NOMO-1 treated with DMSO at 0.1 percent for 48 hours (cell line): ENCODE results near the gene API5.
A peak's percentile ranks its signal among the peaks of the same experiment; 100 is the strongest.

ENCODE experiments used
- DNase-seq: peaks from one replicate; lab custom pipeline; 2025; ENCODE audit not compliant: unreplicated experiment; lab: John Stamatoyannopoulos, UW

API5 gene

GRCh38 chr11:43359422-43359818, 47.6 kb downstream of the API5 start:
- DNase-seq, result no peak

DNA sequence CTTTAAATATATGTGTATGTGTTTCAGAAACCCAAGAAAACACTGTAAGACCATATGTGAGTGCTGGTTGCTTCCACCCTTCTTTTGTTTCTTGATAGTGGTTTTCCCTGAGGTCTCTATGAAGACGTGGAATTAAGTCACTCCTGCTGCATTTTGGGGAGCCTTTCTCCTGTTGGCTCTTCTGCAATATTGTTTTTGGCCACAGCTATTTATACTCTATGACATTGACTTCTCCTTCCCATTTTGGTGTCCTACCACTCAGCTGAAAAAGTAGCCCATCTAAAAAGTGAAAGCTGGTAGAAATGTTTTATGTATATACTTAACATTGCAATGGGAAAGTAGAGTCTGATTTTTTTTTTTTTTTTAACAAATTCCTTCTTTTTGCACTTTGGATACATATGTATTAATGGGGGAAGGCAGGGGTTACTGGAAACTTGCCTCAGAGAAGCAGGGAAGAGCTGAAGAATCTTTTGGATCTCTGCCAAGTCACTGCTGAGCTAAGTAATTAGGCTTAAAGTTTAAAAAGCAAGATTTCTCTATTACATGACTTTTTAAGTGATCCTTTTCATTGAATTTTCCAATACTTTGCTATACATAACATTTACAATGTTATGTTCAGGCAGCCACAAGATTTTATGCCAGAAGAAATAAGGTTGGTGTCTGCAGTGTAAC, 48.7 kb downstream of the API5 start:
- peak; percentile 67 for DNase-seq

GRCh38 chr11:43366677-43367076, 54.9 kb downstream of the API5 start:
- DNase-seq, result no peak

DNA sequence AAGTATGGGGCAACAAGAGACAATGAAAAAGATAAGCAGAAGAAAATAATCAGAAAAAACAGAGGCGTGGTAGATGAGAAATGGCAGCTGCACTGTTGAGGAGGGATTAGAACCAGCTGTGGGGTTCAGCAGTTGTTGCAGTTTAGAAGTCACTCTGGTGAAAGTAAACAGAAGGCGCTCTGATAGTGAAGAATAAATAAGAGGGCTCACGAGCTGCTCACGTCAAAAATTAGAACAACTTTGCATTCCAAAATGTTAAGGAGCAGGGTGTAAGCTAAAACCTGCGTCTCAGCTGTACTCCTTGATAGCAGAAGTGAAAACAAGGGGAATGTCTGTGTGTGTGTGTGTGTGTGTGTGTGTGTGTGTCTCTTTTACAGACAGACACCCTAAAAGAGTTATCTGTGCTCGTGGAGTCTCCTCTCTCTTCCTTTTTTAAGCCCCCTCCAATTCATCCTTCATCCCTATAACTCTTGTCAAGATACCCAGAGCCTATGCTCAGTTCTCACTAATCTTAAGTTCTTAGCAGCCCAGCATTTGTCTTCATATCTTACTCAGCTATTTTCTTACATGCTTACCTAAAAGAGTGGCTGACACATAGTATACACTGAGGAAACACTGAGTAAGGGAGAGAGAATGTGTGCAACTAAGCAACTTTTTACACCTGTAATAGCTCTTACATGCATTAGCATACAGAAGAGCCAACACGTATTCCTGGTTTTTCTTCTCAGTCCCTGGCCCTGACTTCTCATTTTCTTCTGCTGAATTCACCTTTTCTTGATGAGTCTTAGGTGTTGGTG, 55.8 kb downstream of the API5 start:
- DNase-seq, result no peak

GRCh38 chr11:43376065-43376464, 64.3 kb downstream of the API5 start:
- DNase-seq, result no peak

DNA sequence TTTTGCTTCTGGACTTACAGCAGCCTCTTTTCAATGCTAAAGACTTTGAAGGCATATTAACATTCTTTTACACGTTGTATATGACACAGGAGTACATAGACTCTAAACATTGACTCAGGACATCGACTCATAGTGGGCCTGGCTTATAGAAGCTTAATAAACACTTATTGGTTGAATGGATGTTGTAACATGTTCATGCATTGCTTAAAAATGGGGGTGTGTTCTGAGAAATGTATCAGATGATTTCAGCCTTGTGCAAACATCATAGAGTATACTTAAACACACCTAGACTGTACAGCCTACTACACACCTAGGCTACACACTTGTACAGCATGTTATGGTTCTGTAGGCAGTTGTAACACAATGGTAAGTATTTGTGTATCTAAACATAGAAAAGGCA, 64.8 kb downstream of the API5 start:
- DNase-seq, result no peak

DNA sequence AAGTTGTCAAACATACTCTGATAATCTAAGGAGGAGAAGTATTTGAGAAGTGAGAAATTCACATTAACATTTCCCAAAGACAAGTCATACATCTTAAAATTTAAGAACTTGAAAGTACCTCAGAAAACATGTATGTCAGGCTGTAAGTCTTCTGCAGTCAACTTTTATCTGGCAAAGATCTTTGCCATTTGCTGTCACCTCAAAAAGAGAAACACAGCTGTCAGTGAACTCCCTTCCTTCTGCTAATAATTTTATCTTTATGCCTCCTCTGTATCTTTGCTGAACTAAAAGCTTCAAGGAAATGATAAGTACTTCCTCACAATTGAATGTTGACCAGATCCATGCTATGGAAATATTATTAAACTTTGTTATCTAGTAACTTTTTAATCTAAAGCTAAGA, 65.6 kb downstream of the API5 start:
- DNase-seq, result no peak

DNA sequence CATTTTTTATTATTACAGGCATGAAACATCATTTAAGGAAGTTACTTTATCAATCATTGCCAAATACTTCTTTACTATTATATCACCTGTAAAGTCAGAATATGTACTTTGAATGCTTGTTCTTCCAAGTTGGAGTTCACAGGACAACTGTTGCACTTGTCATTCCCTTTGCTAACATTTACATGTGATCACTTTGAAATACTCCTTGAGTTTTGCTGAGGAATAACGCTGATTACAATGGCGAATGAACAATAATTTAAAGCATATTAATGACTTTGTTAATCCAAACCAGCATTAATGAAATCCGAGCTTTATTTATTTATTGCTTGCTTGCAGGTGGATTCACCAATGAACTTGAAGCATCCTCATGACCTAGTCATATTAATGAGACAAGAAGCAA, 67.1 kb downstream of the API5 start:
- DNase-seq, result no peak

GRCh38 chr11:43381802-43382201, 70.0 kb downstream of the API5 start:
- no peak for DNase-seq

DNA sequence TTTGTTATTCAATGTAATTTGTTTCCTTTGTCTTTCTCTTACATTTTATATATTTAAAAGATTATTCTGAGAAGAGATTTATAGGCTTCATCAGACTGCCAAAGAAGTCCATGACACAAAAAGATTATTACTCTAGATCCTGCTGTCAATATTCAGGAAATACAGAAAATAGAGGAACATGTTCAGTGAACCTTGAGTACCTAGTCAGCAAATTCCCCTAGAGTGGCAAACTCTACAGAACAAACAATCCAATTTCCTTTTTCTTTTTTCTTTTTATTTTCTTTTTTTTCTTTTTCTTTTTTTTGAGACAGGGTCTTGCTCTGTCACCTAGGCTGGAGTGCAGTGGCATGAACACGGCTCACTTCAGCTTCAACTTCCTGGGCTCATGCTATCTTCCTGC, 70.8 kb downstream of the API5 start:
- no peak for DNase-seq

- no peak for DNase-seq
Observed at GRCh38 chr11:43384393-43384792, 72.6 kb downstream of the API5 start.

GRCh38 chr11:43392713-43393112, 80.9 kb downstream of the API5 start:
- DNase-seq, result no peak

GRCh38 chr11:43393765-43394355, 82.1 kb downstream of the API5 start:
- DNase-seq, result no peak
